NCI-H2171 treated with DMSO at 0.1 percent for 48 hours (cell line): ENCODE data around the gene TLR3.
"Not testable (repeated sequence)": the region's sequence is repeated elsewhere in the genome, so short reads cannot be mapped to it uniquely, and the experiment has no call there.

Experiments
- DNase-seq: peaks from one replicate; lab custom pipeline; 2025; lab: John Stamatoyannopoulos, UW

Gene TLR3

DNA sequence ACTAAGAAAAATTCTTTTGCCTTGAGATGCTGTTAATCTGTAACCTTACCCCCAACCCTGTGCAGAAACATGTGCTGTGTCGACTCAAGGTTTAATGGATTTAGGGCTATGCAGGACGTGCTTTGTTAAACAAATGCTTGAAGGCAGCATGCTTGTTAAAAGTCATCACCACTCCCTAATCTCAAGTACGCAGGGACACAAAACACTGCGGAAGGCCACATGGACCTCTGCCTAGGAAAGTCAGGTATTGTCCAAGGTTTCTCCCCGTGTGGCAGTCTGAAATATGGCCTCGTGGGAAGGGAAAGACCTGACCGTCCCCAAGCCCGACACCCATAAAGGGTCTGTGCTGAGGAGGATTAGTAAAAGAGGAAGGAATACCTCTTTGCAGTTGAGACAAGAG, 18.8 kb upstream of the TLR3 start:
- DNase-seq = not testable (repeated sequence)

DNA sequence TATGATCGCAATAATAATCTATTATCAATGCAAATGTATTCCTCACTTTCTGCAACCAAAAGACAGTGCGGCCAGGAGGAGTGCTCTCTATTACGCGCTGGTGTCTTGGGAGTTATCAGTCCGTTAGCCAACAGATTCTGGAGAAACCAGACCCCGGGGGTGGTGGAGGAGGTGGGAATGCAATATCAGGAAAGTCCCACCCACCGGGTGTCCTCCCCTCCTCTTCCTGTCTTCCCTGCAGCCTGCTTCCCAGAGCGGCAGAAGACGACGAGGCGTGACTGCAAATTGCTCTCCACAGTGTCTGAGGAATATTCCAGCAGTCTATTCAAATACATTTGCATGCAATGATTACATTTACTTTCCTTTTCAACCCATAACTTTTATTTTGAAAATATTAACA, 17.9 kb upstream of the TLR3 start:
- DNase-seq = no peak

DNA sequence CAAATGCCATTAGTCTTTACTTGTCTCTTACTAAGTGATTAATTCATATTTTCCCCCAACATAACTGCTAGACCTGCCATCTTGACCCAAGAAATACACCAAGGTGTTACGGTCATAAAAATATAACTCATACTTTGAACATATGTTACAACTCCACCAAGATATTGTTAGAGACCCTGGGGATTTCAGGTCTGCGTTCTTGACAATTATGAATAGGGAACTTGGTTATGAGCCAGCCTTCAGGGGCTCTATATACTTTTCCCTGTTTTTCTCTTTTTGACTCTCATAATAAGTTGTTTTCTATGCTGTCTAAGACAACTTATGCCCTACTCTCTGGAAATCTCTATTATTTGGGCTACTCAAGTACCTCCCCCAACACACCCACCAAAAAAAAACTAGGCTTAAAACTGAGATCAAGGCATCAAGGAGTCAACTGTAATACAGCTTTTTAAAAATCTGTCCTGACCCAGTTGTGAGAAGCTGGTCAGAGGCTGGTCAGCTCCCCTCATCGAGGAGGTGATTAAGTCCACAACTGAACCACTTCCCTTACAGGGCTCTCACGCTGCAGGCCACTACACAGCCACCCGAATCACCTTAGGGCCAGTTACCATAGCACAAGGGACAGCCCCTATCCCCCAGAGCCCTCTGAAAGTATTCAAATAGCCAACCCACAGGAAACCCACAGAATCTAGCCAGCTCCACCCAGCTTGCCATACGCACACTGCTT, 10.5 kb upstream of the TLR3 start:
- DNase-seq = no peak

- DNase-seq = no peak
Measured at GRCh38 chr4:186058980-186059316, 10.0 kb upstream of the TLR3 start.

- no peak for DNase-seq
Measured at GRCh38 chr4:186061921-186062320, 7.0 kb upstream of the TLR3 start.

DNA sequence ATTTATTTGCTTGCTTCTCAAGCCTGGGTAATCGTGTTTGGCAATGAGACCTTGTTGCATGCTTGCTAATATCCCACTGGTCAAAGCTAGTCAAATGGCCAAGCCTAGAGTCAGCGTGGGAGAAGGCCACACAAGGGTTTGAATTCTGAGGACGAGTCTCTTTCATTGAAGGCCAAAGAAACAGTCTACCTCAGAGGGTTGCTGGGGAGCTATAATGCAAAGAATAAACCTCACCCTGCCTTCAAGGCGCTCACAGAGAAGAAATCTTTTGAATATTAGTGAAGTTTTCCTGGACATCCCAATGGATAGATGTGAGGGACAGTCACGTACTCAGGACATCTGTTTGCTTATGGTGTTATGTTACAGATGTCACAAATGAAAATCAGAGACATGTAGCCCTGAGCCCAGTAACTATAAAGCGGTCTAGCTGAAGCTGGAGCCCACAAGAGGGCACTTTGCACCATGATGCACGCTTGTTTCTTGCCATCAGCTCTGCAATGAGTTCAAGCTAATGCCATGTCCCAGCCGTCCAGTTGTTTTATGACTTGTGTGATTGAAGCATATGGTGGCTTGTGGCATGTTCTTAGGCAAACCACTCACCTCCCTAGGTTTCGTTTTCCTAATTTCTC, 1.1 kb upstream of the TLR3 start:
- DNase-seq = no peak

GRCh38 chr4:186069729-186070128, 773 bp downstream of the TLR3 start:
- DNase-seq = no peak

GRCh38 chr4:186072516-186072915, 3.6 kb downstream of the TLR3 start:
- no peak for DNase-seq

DNA sequence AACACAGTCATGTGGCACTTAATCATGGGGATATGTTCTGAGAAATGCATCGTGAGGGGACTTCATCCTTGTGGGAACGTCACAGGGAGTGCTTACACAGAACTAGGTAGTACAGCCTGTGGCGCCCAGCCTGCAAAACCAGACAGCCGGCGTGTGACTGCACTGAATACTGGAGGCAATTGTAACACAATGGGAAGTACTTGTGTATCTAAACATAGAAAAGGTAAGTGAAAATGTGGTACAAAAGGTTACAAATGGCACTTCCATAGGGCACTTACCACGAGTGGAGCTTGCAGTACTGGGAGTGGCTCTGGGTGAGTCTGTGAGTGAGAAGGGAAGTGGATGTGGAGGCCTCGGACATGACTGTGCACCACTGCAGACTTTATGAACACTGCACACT, 5.2 kb downstream of the TLR3 start:
- no peak for DNase-seq

DNA sequence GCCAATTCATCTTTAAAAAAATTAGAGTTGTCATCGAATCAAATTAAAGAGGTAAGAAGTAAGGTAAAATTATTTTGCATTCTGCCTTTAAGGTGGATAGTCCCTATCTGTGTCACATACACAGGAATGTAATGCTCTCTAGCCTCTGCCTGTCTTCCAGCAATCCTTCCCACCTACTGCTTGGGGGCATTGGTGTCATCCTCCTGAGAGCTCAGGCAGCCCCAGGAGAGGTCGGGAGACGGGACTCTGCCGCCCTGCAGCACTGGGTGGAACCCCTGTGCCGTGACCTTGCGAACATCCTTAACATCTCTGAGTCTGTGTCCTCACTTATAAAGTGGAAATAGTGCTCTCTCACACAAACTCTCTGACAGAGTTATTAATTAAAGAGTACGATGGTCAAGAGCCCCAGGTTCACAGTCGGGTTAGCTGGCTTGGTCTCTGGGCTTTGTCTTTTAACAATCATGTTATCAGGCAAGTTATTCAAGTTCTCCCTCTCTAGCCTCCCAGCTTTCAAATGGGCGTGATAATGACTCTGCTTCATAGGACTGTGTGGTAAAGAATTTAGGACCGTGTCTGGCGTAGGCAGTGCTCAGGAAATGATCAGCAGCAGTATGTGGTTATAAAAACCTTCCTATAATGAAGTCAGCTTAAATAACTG, 10.2 kb downstream of the TLR3 start:
- no peak for DNase-seq

- DNase-seq = no peak
Measured at GRCh38 chr4:186079694-186080093, 10.7 kb downstream of the TLR3 start.

DNA sequence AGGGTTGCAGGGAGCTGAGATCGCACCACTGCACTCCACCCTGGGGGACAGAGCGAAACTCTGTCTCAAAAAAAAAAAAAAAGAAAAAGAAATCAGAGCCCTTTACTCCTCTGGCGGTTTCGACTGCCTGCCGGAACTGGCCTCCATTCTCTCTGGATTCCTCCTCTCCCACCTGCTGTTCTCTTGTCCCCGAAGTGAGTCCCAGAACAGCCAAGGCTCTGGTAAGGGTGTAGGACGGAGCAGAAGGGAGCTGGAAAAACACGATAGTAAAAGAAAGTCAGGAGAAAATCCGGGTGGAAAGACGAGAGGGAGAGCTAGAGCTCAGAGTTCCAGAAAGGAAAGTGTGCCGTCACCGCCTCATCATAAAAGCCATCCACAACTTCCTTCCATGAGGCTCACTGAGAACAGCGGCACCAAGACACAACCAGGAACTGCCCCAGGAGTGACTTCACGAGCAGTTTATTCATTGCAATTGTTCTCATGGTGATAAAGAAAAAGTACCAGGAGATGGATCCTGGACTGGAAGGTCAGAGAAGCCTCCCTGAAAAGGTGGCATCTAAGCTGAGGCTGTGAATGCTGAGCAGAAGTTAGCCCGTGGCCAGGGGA, 12.3 kb downstream of the TLR3 start:
- DNase-seq = no peak

DNA sequence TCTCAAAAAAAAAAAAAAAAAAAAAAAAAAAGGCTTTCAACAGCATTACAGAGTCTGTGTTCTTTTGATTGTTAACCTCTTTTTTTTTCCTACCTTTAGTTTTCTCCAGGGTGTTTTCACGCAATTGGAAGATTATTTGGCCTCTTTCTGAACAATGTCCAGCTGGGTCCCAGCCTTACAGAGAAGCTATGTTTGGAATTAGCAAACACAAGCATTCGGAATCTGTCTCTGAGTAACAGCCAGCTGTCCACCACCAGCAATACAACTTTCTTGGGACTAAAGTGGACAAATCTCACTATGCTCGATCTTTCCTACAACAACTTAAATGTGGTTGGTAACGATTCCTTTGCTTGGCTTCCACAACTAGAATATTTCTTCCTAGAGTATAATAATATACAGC, 13.3 kb downstream of the TLR3 start:
- DNase-seq = no peak

GRCh38 chr4:186088523-186088922, 19.6 kb downstream of the TLR3 start:
- no peak for DNase-seq

GRCh38 chr4:186092296-186092695, 23.3 kb downstream of the TLR3 start:
- DNase-seq = no peak

GRCh38 chr4:186095406-186095805, 26.4 kb downstream of the TLR3 start:
- DNase-seq = no peak

DNA sequence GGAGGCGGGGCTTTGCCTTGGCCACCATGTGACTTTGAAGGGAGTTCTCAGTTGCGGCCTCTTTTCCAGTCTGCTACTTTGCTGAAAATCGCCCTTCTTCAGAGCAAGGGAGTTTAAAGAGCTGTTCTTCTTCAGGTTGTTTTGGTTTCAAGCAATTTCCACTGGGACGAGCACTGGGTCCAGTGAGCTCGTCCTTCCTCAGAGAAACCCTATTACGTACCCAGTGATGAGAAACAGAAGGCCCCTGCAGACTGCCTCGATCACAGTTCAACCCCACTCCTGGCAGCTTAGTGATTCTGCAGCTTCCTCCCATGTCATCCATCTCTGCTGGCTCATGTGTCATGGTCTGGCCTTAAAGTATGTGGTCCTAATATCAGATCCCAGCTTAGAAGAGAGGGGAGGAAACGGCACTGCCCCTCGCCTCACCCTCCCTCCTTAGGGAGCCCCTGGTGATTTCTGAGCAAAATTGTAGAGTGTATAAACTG, 27.8 kb downstream of the TLR3 start:
- DNase-seq = no peak

DNA sequence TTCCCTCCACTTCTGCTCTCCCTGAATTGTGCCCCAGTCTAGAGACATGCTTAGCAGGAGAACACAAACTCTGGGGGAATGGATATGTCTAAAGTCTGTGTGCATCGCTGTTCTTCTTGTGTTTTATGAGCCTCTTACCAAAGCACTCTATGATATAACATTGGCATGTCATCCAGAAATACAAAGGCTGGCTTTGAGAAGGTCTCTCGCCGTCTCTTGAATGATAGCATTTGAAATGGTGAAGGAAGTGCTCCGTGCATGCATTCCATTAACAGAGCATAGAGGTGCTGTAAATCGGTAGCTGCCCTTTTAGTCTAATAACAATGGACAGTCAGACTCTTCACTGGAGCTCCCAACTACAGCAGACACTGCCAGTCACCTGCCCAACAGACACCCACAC, 28.4 kb downstream of the TLR3 start:
- DNase-seq = no peak

DNA sequence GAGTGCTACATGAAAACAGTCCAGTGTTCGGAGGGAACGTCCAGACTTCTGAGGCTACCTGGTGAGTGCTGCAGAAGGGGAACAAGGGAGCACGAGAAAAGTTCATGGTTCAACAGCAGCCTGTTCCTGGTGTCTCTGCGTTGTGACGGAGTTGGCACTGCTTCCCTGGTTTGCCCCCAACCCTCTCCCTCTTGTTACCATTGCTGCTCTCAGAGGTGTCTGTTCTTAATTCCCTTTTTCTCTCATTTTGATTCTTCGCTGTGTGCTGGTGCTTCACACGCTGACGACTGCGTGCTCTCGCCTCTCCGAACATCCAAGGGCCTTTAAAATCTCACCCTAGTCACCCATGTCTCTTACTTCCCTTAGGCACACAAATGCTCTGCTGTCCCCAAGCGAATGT, 34.0 kb downstream of the TLR3 start:
- DNase-seq = no peak

DNA sequence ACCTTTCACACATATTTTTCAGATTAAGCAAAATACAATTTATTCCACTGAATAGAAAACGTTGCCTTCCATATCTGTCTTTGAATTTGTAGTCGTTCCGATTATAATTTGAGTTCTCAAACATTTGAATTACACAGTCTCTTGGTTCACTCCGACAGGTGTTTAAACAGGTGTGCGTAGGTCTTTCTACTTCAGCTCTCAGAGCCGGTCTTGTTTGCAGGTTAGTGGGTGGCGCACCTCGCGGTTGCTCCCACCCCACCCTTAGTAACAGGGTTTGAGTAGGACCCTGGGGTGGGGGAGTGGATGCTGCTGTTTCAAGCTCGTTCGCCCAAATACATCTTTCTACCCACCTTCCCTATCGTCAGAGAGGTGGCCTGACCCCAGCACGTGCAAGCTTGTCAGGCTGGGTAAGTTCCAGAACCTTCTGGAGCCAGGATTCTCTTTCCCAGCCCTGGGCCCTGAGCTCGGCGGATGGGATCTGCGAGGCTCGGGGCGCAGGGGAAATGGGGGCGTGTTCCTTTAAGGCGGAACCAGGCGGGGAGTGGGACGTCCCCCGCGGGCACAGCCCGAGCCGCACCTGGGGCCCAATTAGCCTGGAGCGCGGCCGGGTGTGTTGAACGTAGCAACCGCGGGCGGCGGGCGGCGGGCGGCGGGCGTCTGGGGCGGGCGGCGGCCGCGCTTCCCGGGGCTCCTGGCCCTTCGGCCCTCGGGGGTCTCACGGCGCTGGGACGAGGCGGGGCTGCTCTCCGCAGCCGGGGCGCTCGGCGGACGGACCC, 35.3 kb downstream of the TLR3 start, which contains the start of gene FAM149A:
Gene FAM149A, plus strand, starts transcription at position 591 of the 776 bp plus-strand sequence.
- no peak for DNase-seq

DNA sequence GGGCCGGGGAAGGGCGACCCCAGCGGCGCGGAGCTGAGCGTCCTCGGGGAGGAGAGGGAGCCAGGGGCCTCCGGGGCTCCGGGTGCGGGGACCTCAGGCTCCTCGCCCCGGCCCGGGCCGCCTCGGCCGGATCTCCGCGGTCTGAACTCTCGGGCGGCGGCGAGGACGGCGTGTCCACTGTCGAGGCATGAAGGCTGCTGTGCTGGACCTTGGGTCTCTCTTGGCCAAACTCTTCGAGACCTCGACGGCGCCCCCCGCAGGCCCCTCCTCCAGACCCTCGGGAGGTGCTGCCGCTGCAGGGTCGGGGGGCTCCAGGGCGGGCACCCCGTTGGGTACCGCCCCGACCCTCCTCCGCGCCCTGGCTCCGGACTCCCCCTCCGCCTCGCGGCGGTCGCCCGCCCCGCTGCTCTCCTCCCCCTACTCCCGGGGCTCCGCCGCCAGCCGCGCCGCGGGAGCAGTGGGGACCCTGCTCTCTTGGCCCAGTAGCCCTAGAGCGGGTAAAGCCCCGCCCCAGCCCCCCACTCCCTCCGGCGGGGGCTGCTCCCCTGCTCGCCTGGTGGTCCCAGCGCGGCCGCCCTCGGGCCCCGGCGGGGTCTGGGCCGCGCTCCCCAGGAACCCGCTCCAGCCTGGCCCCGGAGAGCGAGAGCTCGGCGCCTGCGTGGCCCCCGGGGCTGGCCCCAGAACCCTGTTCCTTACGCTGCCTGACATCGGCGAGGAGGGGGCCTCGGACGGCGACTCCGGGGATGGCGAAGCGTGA, 36.1 kb downstream of the TLR3 start:
- DNase-seq = no peak
